Adrenal gland (tissue), 12 donors: ENCODE results near the gene CNST. TPM values are rescaled to one million over a fixed set of nuclear protein-coding genes. Genes with fewer than 3 reads are reported as not detected.

Experiments used
- DNase-seq, 7 donors: peaks; one replicate each; pipeline ENCODE4 v3.0.0-alpha.2; 2019 to 2020
- H3K27ac ChIP-seq, 5 donors: fragments of 200-600 bp; sonication (generic) in 4 of 5; 1 replicate in 3 of 5; 2 replicates in 2 of 5; pipeline versions ENCODE4 v1.5.1 to v1.8.0; 2016 to 2020; ENCODE audit warnings: mild to moderate bottlenecking in 1 of 5
- H3K27me3 ChIP-seq: fragments of 200-600 bp; 2 replicates; pipeline ENCODE4 v1.8.0; 2021
- H3K36me3 ChIP-seq, 2 donors: fragments of 200-600 bp; replicated peaks in 1 of 2; 1 replicate in 1 of 2; 2 replicates in 1 of 2; pipeline versions ENCODE4 v1.5.1 to v1.8.0; 2018 to 2022
- H3K4me1 ChIP-seq, 2 donors: fragments of 200-600 bp; replicated peaks in 1 of 2; 1 replicate in 1 of 2; 2 replicates in 1 of 2; pipeline versions ENCODE4 v1.5.1 to v1.8.0; 2018 to 2021
- H3K4me3 ChIP-seq, 4 donors: fragments of 200-600 bp; sonication (generic) in 3 of 4; one replicate each; pipeline ENCODE4 v1.5.1; 2016 to 2018
- H3K9me3 ChIP-seq, 3 donors: fragments of 200-600 bp; sonication (generic) in 1 of 3; replicated peaks in 1 of 3; 1 replicate in 2 of 3; 2 replicates in 1 of 3; pipeline versions ENCODE4 v1.5.1 to v1.8.0; 2016 to 2021
- POLR2A ChIP-seq, 2 donors: fragments of 450-650 bp; IDR thresholded peaks; one replicate each; pipeline ENCODE4 v1.6.1; 2017; ENCODE audit warnings: antibody characterized with exemption in 2 of 2, mild to moderate bottlenecking in 2 of 2, moderate library complexity in 1 of 2
- WGBS, 4 donors: extraction: QIAGEN DNeasy Blood & Tissue Kit in 2 of 4; methylation state at CpG; one replicate each; pipeline versions ENCODE4 v1.1.5 to v1.1.7; 2013 to 2017; 5-methylcytosine and 5-hydroxymethylcytosine counted together
- intact Hi-C, 2 donors: fragments of 100-400 bp; cut with DNase I; formaldehyde crosslinking; loops; one replicate each; pipeline versions ENCODE4 v1.14.1 to v1.15.0; 2022 to 2023
- polyA plus RNA-seq, 3 donors: library from polyadenylated mRNA; stranded (reverse); fragments of 200-250 nt in 2 of 3; fragments of 350-450 nt in 1 of 3; fragmentation: Illumina TruSeq in 1 of 3; extraction: RNeasy Lipid Tissue Mini Kit (QIAGEN cat#74804) in 1 of 3; gene quantifications; one replicate each; pipeline ENCODE4 v1.2.3, GENCODE V29; 2013 to 2014
- total RNA-seq, 9 donors: library from RNA; depleted of rRNA in 4 of 9; stranded (reverse); fragments of >200 nt in 4 of 9; fragments of 120-200 nt in 1 of 9; fragmentation: NEBNext Ultra II Directional in 1 of 9; extraction: Animal tissue kit (Norgen Biotek cat#: 25700) in 1 of 9; gene quantifications; one replicate each; pipeline versions ENCODE4 v1.1.0 to v1.2.4, GENCODE V29; 2013 to 2023
- TF ChIP-seq, protein P1 (sequence below), 6 experiments: fragments of 450-650 bp in 4 of 6; fragments of 200-600 bp in 2 of 6; sonication (generic) in 1 of 6; IDR thresholded peaks; 1 replicate in 5 of 6; 2 replicates in 1 of 6; pipeline versions ENCODE4 v1.5.1 to v1.8.0; 2016 to 2021; ENCODE audit warnings: antibody characterized with exemption in 6 of 6, mild to moderate bottlenecking in 2 of 6, moderate library complexity in 1 of 6
- donor health status: healthy with polysubstance abuse.
- donor health status: Bipolar disorder and iron deficiency.
- donor health status: DM: yes; HTN: yes; CAD: no.
- donor health status: DM: no; HTN: no; CAD: no.
- donor health status: DM: no; HTN: no; CAD: no.
- donor health status: DM: yes; HTN: yes; CAD: no.

Gene CNST
- total and polyA plus RNA-seq, 12 donors, result 11.4 to 85.6 (median 47.3) TPM

DNA sequence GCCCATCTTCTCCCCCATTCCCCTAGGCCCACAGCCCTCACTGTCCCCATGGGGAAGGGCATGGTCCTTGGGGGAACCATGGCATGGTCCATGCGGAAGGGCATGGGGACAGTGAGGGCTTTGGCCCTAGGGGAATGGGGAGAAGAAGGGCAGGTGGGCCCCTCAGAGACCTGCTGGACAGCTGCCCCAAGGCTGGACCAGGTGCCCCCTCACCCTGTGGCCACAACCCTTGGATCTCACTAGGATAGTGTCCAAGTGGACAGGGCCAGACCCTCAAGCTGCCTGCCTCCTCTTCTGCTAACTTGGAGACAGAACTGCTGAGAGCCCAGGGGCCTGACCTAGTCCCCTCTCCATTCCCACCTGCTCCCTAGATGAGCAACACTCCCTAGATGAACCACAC, 46.7 kb upstream of the CNST start:
- peak in 1 of 7 donors; percentile 21 for DNase-seq
- Histone ChIP-seq H3K4me3 (no peak overlapping the region), H3K9me3 (peaks cover 0 to 8% (median 0%) of the 10 kb centered on the region in 3 donors), H3K27me3 (no peaks in the 10 kb centered on the region), H3K36me3 (no peaks in the 10 kb centered on the region), H3K4me1 (no peaks in the 10 kb centered on the region), H3K27ac (no peak overlapping the region)
- WGBS, 4 donors, result 96 to 100% (median 100%) methylated on average over 1 of the region's 1 CpG; no CpG with 5 or more reads in 1 of the 4 donors
- intact Hi-C loops, result no loop called here
- TF ChIP-seq POLR2A (IDR thresholded peaks at IDR 0.05), result no peak

DNA sequence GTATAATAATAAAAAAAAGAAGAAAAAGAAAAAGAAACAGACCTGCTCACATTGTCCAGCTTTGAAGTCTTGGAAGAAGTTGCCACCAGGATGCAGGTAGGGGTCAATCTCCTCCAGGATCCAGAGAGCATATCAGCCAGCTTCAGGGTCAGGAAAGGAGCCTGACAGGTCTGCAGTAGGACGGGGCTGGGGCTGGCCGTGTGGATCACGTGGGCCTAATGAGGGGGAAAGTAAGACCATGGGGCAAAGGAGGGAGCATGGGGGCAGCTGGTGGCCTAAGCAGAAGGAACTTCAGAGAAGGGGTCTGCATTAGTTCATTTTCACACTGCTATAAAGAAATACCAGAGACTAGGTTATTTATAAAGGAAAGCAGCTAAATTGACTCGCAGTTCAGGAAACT, 39.9 kb upstream of the CNST start:
- Histone ChIP-seq H3K9me3 (no peaks in the 10 kb centered on the region), H3K4me3 (no peak overlapping the region), H3K27ac (no peak overlapping the region), H3K36me3 (no peaks in the 10 kb centered on the region), H3K27me3 (no peaks in the 10 kb centered on the region), H3K4me1 (no peaks in the 10 kb centered on the region)
- intact Hi-C loops, result no loop called here
- TF ChIP-seq, protein P1, sequence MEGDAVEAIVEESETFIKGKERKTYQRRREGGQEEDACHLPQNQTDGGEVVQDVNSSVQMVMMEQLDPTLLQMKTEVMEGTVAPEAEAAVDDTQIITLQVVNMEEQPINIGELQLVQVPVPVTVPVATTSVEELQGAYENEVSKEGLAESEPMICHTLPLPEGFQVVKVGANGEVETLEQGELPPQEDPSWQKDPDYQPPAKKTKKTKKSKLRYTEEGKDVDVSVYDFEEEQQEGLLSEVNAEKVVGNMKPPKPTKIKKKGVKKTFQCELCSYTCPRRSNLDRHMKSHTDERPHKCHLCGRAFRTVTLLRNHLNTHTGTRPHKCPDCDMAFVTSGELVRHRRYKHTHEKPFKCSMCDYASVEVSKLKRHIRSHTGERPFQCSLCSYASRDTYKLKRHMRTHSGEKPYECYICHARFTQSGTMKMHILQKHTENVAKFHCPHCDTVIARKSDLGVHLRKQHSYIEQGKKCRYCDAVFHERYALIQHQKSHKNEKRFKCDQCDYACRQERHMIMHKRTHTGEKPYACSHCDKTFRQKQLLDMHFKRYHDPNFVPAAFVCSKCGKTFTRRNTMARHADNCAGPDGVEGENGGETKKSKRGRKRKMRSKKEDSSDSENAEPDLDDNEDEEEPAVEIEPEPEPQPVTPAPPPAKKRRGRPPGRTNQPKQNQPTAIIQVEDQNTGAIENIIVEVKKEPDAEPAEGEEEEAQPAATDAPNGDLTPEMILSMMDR (IDR thresholded peaks at IDR 0.05), result no peak
- TF ChIP-seq POLR2A (IDR thresholded peaks at IDR 0.05), result no peak
- no peak for DNase-seq
- 76 to 80% (median 79%) methylated on average over 4 of the region's 4 CpGs for WGBS, 4 donors

DNA sequence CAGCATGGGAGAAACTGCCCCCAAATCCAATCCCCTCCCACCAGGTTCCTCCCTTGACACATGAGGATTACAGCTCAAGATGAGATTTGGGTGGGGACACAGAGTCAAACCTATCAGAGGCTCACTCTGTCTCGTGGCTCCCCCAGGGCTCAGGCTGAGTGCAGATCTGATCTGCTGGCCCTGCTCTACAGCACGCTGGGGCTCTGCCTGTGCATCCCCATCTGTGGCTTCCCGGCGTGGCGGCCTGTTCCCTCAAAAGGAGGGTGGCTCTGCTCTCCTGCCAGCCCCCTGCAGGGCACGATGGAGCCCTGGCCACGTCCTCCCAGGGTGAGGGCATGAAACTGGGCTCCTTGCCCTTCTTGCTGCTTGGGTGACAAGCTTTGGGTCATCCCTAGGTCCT, 39.3 kb upstream of the CNST start:
- intact Hi-C loops, result no loop called here
- Histone ChIP-seq H3K27me3 (no peaks in the 10 kb centered on the region), H3K4me1 (no peaks in the 10 kb centered on the region), H3K36me3 (no peaks in the 10 kb centered on the region), H3K27ac (no peak overlapping the region), H3K9me3 (no peaks in the 10 kb centered on the region), H3K4me3 (no peak overlapping the region)
- 20 to 76% (median 59%) methylated on average over 1 to 7 of the region's 7 CpGs for WGBS, 4 donors
- TF ChIP-seq, protein P1 (IDR thresholded peaks at IDR 0.05), result no peak
- TF ChIP-seq POLR2A (IDR thresholded peaks at IDR 0.05), result no peak
- no peak for DNase-seq

DNA sequence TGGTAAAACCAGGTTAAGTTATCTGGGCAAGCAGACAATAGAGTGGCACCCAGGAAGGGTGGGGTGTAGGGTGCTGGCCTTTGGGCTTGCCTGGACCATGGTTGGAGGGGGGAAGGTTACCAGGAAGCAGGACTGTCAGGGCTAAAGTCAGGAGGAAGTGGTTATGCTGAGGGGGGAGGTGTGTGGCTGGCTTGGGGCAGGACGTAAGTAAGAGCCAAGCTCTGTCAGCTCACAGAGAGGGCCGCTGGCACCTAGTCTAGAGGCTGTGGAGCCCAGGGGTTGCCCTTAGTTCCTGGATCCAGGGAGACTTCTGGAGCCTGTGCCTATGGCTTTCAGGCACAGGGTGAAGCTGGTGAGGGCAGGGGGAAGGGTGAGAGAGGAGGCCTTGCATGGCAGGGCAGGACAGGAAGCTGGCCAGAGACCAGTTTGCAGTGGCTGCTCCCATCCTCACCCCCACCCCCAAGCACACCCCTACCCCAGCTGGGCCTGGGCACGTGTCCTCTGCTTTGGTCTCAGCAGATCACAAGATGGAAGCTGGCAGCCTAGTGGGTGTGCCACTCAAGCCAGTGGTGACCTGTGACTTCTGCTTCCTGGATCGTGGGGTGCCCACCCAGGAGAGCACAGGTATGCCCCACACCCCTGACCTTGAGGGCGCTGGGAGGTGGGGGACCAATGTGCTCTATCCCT, 38.7 kb upstream of the CNST start:
- H3K36me3 ChIP-seq, result no peaks in the 10 kb centered on the region
- H3K4me3 ChIP-seq, result no peak overlapping the region
- intact Hi-C loops, result no loop called here
- H3K4me1 ChIP-seq, result no peaks in the 10 kb centered on the region
- no peaks in the 10 kb centered on the region for H3K9me3 ChIP-seq
- H3K27me3 ChIP-seq, result no peaks in the 10 kb centered on the region
- DNase-seq, result no peak
- no peak overlapping the region for H3K27ac ChIP-seq
- 46 to 59% (median 49%) methylated on average over 5 of the region's 5 CpGs for WGBS, 4 donors
- TF ChIP-seq POLR2A (IDR thresholded peaks at IDR 0.05), result no peak
- TF ChIP-seq, protein P1 (IDR thresholded peaks at IDR 0.05), result no peak
